ENCODE data around the gene PLIN4.
"Not testable (repeated sequence)": the region's sequence is repeated elsewhere in the genome, so short reads cannot be mapped to it uniquely, and the experiment has no call there.

PLIN4 gene

DNA sequence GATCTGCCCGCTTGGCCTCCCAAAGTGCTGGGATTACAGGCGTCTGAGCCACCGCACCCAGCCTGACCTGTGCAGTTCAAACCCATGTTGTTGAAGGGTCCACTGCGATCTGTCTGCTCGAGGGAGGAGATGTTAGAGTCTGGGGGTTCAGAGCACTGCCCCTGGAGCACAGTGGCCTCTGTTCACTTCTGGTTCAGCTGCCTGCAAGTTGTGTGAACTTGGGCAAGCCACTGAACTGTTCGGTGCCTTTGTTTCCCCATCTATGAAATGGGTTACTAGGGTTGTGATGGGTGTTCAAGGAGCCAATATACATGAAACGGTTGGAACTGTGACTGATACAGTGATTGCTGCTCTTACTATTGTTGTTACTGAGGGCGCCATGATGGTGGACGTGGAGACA, 15.0 kb upstream of the PLIN4 start:
- in situ Hi-C loops (cut with MboI; ENCODE audit: low pct_unique_long_range_greater_than_20kb, low sequenced_read_pairs, unreplicated experiment): no loop called here
- DNase-seq (ENCODE audit: low spot score): no peak
- TF ChIP-seq, protein P1, sequence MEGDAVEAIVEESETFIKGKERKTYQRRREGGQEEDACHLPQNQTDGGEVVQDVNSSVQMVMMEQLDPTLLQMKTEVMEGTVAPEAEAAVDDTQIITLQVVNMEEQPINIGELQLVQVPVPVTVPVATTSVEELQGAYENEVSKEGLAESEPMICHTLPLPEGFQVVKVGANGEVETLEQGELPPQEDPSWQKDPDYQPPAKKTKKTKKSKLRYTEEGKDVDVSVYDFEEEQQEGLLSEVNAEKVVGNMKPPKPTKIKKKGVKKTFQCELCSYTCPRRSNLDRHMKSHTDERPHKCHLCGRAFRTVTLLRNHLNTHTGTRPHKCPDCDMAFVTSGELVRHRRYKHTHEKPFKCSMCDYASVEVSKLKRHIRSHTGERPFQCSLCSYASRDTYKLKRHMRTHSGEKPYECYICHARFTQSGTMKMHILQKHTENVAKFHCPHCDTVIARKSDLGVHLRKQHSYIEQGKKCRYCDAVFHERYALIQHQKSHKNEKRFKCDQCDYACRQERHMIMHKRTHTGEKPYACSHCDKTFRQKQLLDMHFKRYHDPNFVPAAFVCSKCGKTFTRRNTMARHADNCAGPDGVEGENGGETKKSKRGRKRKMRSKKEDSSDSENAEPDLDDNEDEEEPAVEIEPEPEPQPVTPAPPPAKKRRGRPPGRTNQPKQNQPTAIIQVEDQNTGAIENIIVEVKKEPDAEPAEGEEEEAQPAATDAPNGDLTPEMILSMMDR (IDR thresholded peaks at IDR 0.05; ENCODE audit: extremely low read depth, insufficient read depth, missing control alignments): no peak

- in situ Hi-C loops (cut with MboI; ENCODE audit: low pct_unique_long_range_greater_than_20kb, low sequenced_read_pairs, unreplicated experiment): no loop called here
- no peak for DNase-seq (ENCODE audit: low spot score)
- TF ChIP-seq, protein P1 (IDR thresholded peaks at IDR 0.05; ENCODE audit: extremely low read depth, insufficient read depth, missing control alignments): no peak
Measured at GRCh38 chr19:4531562-4532165, 13.4 kb upstream of the PLIN4 start.

- no peak for DNase-seq (ENCODE audit: low spot score)
- TF ChIP-seq, protein P1 (IDR thresholded peaks at IDR 0.05; ENCODE audit: extremely low read depth, insufficient read depth, missing control alignments): no peak
- in situ Hi-C loops (cut with MboI; ENCODE audit: low pct_unique_long_range_greater_than_20kb, low sequenced_read_pairs, unreplicated experiment): loop anchor here (10.0 kb wide), 1 partner anchor 255 kb away; the partner anchor contains the start of gene SHD
Measured at GRCh38 chr19:4529924-4530522, 11.7 kb upstream of the PLIN4 start.

GRCh38 chr19:4528843-4529242, 10.6 kb upstream of the PLIN4 start:
- TF ChIP-seq, protein P1 (IDR thresholded peaks at IDR 0.05; ENCODE audit: extremely low read depth, insufficient read depth, missing control alignments): no peak
- no peak for DNase-seq (ENCODE audit: low spot score)
- in situ Hi-C loops (cut with MboI; ENCODE audit: low pct_unique_long_range_greater_than_20kb, low sequenced_read_pairs, unreplicated experiment): loop anchor here (10.0 kb wide), 1 partner anchor 254 kb away; the partner anchor contains the start of gene SHD

- in situ Hi-C loops (cut with MboI; ENCODE audit: low pct_unique_long_range_greater_than_20kb, low sequenced_read_pairs, unreplicated experiment): loop anchor here (10.0 kb wide), 1 partner anchor 253 kb away; the partner anchor contains the start of gene SHD
- DNase-seq (ENCODE audit: low spot score): not testable (repeated sequence)
Measured at GRCh38 chr19:4527377-4527776, 9.1 kb upstream of the PLIN4 start.

DNA sequence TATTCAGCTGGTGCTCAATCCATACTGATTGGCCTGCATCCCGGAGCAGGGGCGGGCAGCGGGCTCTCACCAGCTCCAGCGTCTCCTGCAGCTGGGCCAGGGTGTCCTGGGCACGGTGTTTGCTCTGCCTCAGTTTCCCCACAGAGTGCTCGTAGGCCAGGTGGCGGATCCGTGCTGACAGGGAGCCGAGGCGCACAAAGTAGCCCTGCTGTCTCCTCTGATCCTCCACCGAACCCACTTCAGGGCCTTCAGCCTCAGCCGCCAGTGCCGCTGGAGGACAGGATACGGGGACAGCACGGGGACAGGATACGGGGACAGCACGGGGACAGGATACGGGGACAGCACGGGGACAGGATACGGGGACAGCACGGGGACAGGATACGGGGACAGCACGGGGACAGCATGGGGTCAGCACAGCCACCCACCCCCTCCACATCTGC, 7.3 kb upstream of the PLIN4 start:
- DNase-seq (ENCODE audit: low spot score): no peak
- in situ Hi-C loops (cut with MboI; ENCODE audit: low pct_unique_long_range_greater_than_20kb, low sequenced_read_pairs, unreplicated experiment): loop anchor here (10.0 kb wide), 1 partner anchor 251 kb away; the partner anchor contains the start of gene SHD
- TF ChIP-seq, protein P1 (IDR thresholded peaks at IDR 0.05; ENCODE audit: extremely low read depth, insufficient read depth, missing control alignments): no peak

Measured in GM13977 (cell line).